Measurements from ENCODE around the gene CENPC. TPM values are rescaled to one million over a fixed set of nuclear protein-coding genes. Genes with fewer than 3 reads are reported as not detected.

CENPC gene
- total and polyA plus RNA-seq, 2 of the 4 experiments (the other 2 are of a cell fraction) = 4.2 to 6.6 TPM

DNA sequence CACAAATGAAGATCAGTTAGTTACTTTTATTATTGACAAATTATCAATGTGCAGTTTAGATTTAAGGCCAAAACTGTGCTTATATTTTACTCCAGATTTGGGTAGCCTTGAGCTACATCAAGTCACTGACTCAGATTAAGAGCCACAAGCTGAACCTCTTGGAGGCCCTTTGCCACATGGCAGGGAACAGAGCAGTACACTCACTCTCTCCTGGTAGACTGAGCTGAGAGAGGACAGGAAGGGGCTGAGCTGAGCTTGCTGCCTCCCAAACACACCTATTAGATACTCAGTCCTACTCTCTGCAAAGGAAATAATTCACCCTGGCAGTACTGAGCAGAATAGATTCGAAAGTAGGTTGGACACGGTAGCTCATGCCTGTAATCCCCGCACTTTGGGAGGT lies 21.0 kb upstream of the CENPC start:
- CTCF ChIA-PET = no interaction called here
- dilution Hi-C loops (cut with HindIII; ENCODE audit: low sequenced_read_pairs, unreplicated experiment) = no loop called here
- in situ Hi-C loops (cut with MboI; ENCODE audit: low sequenced_read_pairs) = no loop called here
- no peak overlapping the region for H2AK5ac ChIP-seq (ENCODE audit: low read depth, low read length)
- no peak overlapping the region for H4K8ac ChIP-seq (ENCODE audit: low read depth in 2 of 2, low read length in 2 of 2)
- H3K79me1 ChIP-seq (ENCODE audit: low read depth in 1 of 2, low read length in 2 of 2) = no peaks in the 10 kb centered on the region
- intact Hi-C loops (cut with micrococcal nuclease) = no loop called here
- TF ChIP-seq SMC3 (IDR thresholded peaks at IDR 0.05; ENCODE audit: low read depth, low read length) (no peak), CEBPB (IDR thresholded peaks at IDR 0.05; ENCODE audit: low read depth, low read length) (no peak), MAFK (IDR thresholded peaks at IDR 0.05; ENCODE audit: low read depth, low read length) (no peak), POLR2A (IDR thresholded peaks at IDR 0.05; ENCODE audit: low read depth, low read length) (no peak), RCOR1 (IDR thresholded peaks at IDR 0.05; ENCODE audit: insufficient replicate concordance, low read length) (no peak), NFE2L2 (IDR thresholded peaks at IDR 0.05; ENCODE audit: low read depth, low read length) (no peak), RAD21 (IDR thresholded peaks at IDR 0.05; ENCODE audit: low read length) (no peak), BHLHE40 (IDR thresholded peaks at IDR 0.05; ENCODE audit: low read depth, low read length) (no peak), MXI1 (IDR thresholded peaks at IDR 0.05; ENCODE audit: borderline replicate concordance, low read depth, low read length) (no peak), RFX5 (IDR thresholded peaks at IDR 0.05; ENCODE audit: low read depth, low read length) (no peak)
- TF ChIP-seq, protein P1, sequence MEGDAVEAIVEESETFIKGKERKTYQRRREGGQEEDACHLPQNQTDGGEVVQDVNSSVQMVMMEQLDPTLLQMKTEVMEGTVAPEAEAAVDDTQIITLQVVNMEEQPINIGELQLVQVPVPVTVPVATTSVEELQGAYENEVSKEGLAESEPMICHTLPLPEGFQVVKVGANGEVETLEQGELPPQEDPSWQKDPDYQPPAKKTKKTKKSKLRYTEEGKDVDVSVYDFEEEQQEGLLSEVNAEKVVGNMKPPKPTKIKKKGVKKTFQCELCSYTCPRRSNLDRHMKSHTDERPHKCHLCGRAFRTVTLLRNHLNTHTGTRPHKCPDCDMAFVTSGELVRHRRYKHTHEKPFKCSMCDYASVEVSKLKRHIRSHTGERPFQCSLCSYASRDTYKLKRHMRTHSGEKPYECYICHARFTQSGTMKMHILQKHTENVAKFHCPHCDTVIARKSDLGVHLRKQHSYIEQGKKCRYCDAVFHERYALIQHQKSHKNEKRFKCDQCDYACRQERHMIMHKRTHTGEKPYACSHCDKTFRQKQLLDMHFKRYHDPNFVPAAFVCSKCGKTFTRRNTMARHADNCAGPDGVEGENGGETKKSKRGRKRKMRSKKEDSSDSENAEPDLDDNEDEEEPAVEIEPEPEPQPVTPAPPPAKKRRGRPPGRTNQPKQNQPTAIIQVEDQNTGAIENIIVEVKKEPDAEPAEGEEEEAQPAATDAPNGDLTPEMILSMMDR (conservative IDR thresholded peaks at IDR 0.05; ENCODE audit: low read depth, low read length) = no peak
- TF ChIP-seq, protein P2, sequence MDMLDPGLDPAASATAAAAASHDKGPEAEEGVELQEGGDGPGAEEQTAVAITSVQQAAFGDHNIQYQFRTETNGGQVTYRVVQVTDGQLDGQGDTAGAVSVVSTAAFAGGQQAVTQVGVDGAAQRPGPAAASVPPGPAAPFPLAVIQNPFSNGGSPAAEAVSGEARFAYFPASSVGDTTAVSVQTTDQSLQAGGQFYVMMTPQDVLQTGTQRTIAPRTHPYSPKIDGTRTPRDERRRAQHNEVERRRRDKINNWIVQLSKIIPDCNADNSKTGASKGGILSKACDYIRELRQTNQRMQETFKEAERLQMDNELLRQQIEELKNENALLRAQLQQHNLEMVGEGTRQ (IDR thresholded peaks at IDR 0.05; ENCODE audit: low read depth, low read length) = no peak
- TF ChIP-seq, protein P3, sequence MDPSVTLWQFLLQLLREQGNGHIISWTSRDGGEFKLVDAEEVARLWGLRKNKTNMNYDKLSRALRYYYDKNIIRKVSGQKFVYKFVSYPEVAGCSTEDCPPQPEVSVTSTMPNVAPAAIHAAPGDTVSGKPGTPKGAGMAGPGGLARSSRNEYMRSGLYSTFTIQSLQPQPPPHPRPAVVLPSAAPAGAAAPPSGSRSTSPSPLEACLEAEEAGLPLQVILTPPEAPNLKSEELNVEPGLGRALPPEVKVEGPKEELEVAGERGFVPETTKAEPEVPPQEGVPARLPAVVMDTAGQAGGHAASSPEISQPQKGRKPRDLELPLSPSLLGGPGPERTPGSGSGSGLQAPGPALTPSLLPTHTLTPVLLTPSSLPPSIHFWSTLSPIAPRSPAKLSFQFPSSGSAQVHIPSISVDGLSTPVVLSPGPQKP (IDR thresholded peaks at IDR 0.05; ENCODE audit: borderline replicate concordance, low read depth, low read length) = no peak
- no peak overlapping the region for H2AFZ ChIP-seq (replicated peaks; ENCODE audit: low read length, poor library complexity)
- no peak overlapping the region for H3K18ac ChIP-seq (ENCODE audit: low read depth, low read length)
- POLR2A ChIA-PET (ENCODE audit: unreplicated experiment) = no interaction called here
- no CpG with 5 or more reads among the region's 3 CpGs for WGBS, 2 experiments (ENCODE audit: extremely low coverage in 2 of 2, insufficient read length in 1 of 2)
- H2BK15ac ChIP-seq (ENCODE audit: low read depth, low read length) = no peak overlapping the region
- no peaks in the 10 kb centered on the region for H3K9me1 ChIP-seq (ENCODE audit: insufficient read depth, low read length)
- no peak overlapping the region for H3K4ac ChIP-seq (ENCODE audit: low read depth, low read length)
- no peak overlapping the region for H3K4me3 ChIP-seq (ENCODE audit: insufficient read depth, low read depth, low read length)
- H3K27me3 ChIP-seq (ENCODE audit: control insufficient read depth, insufficient read depth, low read length) = no peaks in the 10 kb centered on the region
- no peak overlapping the region for H3K4me2 ChIP-seq (ENCODE audit: low read depth, low read length)
- H2AK9ac ChIP-seq (replicated peaks; ENCODE audit: low read depth, low read length, poor library complexity) = no peak overlapping the region
- H3K23ac ChIP-seq (ENCODE audit: low read depth, low read length) = no peak overlapping the region
- no peak overlapping the region for H4K5ac ChIP-seq (ENCODE audit: low read depth, low read length)
- BruUV-seq (replicated peaks) = no TSS peak
- no peaks in the 10 kb centered on the region for H3K36me3 ChIP-seq (ENCODE audit: control insufficient read depth, insufficient read depth, low read length)
- no peak overlapping the region for H2BK5ac ChIP-seq (ENCODE audit: low read depth, low read length, poor library complexity, severe bottlenecking)
- H3K9ac ChIP-seq (ENCODE audit: low read depth, low read length) = no peak overlapping the region
- no peaks in the 10 kb centered on the region for H3K4me1 ChIP-seq (ENCODE audit: control insufficient read depth, insufficient read depth, low read length)
- no peak overlapping the region for H3K56ac ChIP-seq (ENCODE audit: extremely low read depth, insufficient read depth, low read length)
- H4K20me1 ChIP-seq (ENCODE audit: insufficient read depth, low read length) = no peaks in the 10 kb centered on the region
- ATAC-seq (ENCODE audit: low read depth) = no peak
- H3K27ac ChIP-seq (ENCODE audit: insufficient read depth, low read length) = no peak overlapping the region
- H2BK20ac ChIP-seq (ENCODE audit: low read depth, low read length) = no peak overlapping the region
- H3K14ac ChIP-seq (replicated peaks; ENCODE audit: low read depth, low read length) = no peak overlapping the region
- H2BK120ac ChIP-seq (ENCODE audit: low read depth, low read length) = no peak overlapping the region
- no peaks in the 10 kb centered on the region for H3K9me3 ChIP-seq (ENCODE audit: control insufficient read depth, insufficient read depth, low read length)
- no peak overlapping the region for H4K91ac ChIP-seq (ENCODE audit: insufficient read depth, low read depth, low read length)
- DNase-seq = no peak
